Stimulated activated CD8-positive, alpha-beta memory T cell treated with anti-CD3 and anti-CD28 coated beads, Interleukin-7, amount 100 ng/mL, for 1 hour (primary cell): Measurements from ENCODE around the gene TMED7.

ENCODE experiments used
- DNase-seq, 2 donors: peaks; one replicate each; pipeline ENCODE4 v3.0.0-alpha.2; 2020; ENCODE audit warnings: low read depth in 2 of 2

TMED7 gene

GRCh38 chr5:115627295-115627865 is 1.5 kb upstream of the TMED7 start:
- DNase-seq: no peak

DNA sequence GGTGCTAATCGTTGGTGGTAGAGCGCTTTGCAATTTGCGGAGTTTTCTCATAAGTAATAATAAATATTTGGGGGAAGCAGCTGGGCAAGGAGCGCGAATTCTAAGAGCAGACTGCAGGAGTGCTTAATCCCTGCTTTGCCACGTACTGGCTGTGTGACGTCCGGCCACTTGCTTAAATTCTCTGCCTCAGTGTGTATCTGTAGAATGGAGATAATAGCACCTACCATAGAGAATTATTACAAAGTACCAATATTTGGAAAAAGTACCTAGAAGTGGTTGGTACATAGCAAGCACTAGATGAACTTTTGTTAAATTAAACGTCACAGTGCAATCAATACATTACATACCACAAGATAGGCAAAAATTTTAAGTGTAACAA is 598 bp upstream of the TMED7 start:
- DNase-seq: no peak

GRCh38 chr5:115624994-115625393 is 842 bp downstream of the TMED7 start:
- DNase-seq: no peak

GRCh38 chr5:115623658-115624057 is 2.2 kb downstream of the TMED7 start:
- no peak for DNase-seq

DNA sequence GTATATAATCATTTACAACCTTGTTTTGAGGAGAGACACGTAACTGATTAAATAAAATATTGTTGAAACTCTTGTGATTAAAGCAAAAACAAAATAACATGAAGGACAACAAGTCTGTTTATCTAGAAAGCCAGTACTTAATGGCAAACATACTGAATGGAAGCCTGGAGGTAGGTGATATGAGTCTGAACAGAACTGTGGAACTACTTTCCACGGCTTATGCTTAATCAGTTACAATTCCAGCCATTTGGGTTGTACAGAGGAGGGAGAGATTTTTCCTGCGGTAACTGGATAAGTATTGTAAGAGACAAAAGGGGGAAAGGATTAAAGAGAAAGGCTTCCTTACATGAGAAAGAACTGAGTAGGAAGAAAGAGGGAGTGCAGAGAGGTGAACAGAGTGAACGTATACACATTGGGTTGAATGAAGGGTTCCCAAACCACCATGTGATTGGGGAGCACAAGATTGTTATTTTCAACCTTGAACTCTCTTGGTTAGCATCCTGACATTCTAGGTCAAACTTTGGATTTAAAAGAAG is 4.4 kb downstream of the TMED7 start:
- DNase-seq: no peak

DNA sequence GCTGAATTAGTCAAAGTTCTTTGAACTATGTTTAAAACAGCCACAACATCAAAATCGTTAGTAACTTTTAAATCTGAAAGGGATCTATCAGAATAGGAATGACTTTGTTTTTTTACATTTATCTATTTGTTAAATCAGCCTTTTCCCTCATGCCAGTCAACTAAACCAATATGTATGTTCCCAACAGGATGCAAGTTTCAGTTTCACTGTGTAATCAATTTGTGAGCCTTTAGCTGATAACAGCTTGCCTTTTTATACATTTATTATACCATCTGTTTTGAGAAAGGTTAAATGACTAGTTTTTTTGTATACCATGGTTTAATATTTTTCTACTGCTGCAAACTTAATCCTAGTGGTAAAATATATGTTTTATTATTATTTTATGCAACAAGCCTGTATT is 8.9 kb downstream of the TMED7 start:
- no peak for DNase-seq

GRCh38 chr5:115616472-115616871 is 9.4 kb downstream of the TMED7 start:
- DNase-seq: no peak

DNA sequence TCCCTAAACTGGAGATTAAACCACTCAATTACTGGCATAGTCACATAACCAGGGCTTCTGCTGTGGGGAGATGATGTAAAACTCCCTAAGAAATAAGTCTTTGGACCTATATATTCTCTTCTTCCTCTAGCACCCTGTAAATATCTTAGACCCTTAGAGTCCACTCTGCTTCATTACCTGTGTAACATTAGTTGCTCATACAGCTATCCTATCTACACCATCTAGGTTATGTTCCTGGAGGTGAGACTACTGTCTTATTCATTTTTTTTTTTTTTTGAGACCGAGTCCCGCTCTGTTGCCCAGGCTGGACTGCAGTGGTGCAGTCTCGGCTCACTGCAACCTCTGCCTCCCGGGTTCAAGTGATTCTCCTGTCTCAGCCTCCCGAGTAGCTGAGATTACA is 14.0 kb downstream of the TMED7 start:
- DNase-seq: no peak

DNA sequence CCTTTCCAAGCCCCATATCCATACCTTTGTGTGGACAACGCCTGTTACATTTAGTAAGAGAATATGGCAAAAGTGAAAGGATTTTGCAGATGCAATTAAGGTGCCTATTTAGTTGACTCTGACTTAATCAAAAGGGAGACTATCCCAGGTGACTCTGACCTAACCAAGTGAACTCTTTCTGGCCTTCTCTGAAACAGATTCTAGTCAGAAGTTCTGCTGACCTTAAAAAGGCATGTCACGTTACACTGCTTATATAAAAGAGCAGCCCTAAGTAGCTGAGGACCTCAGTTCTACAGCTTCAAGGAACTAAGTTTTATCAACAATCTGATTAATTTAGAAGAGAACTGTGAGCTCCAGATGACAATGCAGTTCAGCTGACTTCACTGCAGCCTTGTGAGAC is 17.9 kb downstream of the TMED7 start:
- DNase-seq: no peak

GRCh38 chr5:115605436-115605835 is 20.4 kb downstream of the TMED7 start:
- DNase-seq: no peak

DNA sequence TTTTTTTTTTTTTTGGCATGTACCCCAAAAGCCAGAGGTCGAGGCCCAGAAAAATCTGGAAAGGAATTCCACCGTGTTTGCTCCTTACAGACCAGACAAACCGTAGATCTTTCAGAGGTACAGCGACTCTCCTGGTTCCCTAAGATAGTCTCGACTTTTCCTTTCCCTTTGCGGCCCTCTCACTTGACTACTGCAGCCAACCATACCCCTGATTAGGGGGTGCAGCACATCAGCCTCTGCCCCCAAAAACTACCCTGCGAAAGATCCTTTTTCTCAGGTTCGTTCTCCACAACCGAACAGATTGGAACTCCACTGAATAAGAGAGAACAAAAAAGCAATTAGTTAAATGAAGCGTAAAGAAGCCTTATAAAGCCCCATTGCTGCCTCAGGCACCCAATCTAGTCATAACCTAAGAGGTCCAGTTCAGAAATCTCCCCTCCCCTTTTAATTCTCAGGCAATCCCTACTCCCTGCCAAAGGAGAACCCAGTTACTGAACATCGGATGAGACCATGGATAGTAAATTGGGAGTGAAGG is 23.2 kb downstream of the TMED7 start:
- DNase-seq: no peak

- DNase-seq: peak in 1 of 2 donors; percentile 15
Observed at GRCh38 chr5:115601701-115602590, 23.9 kb downstream of the TMED7 start, which contains the start of gene TICAM2. Gene TICAM2, minus strand, starts transcription at chr5:115602479. Its CDS starts 21,223 bp downstream, at chr5:115581256.

DNA sequence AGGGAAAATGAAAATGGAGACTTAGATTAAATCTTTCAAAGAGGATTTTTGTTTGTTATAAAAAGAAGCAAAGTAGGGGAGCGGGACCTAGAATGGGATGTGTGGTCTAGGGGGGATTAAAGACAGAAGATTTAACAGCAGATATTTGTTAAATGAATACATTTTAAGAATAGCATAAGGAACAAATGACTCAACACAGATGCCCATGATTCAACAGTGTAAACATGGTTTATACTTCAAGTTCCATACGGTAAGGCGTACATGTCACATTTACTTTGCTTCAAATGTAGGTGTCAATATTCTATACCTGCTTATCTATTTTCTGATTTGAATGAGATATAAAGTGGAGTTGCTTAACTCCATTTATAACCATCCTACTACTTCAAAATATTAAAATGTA is 25.1 kb downstream of the TMED7 start:
- no peak for DNase-seq

- no peak for DNase-seq
Observed at GRCh38 chr5:115599924-115600323, 25.9 kb downstream of the TMED7 start.

DNA sequence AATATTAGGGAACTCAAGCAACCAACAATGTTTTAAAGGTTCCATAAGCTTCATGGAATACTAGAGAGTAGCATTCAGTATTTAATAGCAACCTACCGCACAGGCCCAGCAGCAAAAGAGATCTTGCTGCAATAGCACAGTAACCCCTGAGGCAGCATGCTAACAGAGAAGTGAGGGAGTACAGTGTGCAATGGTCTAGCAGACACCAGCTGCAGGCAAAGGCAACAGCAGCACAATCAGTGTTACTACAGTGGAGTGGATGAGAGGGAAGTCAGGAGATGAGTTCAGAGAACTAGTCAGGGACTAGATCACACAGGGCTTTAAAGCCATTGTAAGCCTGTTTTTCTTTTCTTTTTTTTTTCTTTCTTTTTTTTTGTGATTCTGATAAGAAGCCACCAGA is 26.3 kb downstream of the TMED7 start:
- no peak for DNase-seq

DNA sequence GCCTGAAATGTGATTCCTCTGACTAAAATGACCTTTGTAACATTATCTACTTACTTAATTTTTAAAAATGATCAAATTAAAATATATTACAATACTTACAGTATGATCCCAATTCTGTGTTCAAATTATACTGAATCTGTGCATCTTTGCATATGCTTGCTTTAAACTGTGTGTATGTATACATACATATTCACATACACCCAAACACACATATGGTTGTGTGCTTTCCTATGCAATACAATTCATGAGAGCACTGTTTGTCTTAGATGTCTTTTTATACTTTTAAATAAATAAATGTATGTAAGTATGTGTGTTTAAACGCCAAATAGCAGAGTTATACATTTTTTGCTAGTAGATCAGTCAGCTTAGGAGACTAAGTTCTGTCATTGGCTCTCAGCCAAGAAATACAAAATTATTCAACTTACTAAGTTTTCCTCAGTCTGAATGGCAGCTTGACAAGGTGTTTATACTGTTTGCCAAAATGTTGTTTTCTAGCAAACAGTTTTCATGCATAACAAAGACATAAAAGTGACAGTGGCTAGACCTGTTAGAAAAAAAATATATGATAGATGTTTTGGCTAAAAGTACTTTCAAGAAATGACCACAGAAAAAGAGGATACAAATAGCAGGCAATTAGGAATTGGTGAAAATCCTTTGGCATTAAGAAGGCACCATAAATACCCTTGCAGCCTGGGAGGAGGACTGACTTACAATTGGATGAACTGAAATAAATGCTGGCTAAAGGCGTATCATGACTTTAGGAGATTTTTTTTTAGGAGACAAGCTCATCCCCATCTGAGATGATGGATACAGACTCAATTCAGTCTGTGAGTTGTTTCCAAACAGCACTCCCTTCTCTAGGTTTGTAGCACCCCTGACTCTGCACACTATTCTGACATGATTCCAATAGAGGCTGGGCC is 31.4 kb downstream of the TMED7 start:
- DNase-seq: no peak

GRCh38 chr5:115589043-115589442 is 36.8 kb downstream of the TMED7 start:
- DNase-seq: no peak

GRCh38 chr5:115588640-115589039 is 37.2 kb downstream of the TMED7 start:
- DNase-seq: no peak

DNA sequence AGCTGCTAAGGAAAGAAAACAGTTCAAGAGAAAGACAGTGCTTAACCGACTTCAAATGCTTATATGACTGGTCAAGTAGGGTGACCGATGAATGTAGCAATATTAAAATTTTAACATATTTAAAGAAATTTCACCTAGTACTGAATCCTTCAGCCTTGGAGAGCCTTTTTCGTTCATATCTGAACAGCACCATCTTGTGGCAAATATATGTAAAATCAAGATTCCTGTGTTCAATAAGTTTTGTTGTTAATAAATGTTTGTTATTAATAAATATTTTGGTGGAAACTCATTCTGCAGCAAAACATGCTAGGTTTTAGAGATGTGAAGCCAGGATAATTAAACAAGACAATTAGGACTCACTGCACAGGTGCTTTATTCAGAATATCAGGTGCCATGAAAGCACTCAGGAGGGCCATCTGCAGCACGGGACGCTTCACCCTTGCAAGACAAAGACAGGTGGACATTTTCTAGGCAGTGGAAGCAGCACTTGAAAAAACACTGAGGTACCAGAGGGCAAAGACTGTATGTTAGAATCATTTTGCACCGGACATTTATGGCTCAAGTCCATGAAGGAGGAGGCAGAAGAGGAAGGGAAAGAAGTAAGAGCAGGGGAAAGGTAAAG is 39.2 kb downstream of the TMED7 start:
- DNase-seq: no peak

DNA sequence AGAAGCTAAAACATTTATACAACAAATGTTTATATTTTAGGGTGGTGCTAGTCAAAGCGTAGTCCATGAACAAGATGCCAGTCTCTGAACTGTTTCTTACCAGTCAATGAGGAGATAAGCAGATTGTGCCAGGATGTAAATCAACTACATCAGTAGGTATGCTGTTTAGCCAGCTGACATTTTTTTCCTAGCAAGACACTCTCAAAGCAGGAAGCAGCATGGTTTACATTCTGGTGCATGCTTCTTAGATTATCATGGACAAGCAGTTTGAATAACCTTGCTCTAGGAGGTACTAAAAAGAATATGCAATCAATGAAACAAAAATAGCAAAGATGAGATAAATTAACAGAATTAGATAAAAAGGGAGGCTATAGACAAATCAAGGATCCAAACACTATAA is 40.6 kb downstream of the TMED7 start:
- no peak for DNase-seq

GRCh38 chr5:115584501-115584900 is 41.3 kb downstream of the TMED7 start:
- DNase-seq: no peak
